HG02973 (cell line): Measurements from ENCODE around the gene WDR6.

ENCODE experiments used
- ATAC-seq: cut with Tn5 transposase; IDR thresholded peaks from one replicate; pipeline ENCODE4 v1.9.1; 2021; ENCODE audit warnings: moderate library complexity; ENCODE audit not compliant: unreplicated experiment

Gene WDR6, protein sequence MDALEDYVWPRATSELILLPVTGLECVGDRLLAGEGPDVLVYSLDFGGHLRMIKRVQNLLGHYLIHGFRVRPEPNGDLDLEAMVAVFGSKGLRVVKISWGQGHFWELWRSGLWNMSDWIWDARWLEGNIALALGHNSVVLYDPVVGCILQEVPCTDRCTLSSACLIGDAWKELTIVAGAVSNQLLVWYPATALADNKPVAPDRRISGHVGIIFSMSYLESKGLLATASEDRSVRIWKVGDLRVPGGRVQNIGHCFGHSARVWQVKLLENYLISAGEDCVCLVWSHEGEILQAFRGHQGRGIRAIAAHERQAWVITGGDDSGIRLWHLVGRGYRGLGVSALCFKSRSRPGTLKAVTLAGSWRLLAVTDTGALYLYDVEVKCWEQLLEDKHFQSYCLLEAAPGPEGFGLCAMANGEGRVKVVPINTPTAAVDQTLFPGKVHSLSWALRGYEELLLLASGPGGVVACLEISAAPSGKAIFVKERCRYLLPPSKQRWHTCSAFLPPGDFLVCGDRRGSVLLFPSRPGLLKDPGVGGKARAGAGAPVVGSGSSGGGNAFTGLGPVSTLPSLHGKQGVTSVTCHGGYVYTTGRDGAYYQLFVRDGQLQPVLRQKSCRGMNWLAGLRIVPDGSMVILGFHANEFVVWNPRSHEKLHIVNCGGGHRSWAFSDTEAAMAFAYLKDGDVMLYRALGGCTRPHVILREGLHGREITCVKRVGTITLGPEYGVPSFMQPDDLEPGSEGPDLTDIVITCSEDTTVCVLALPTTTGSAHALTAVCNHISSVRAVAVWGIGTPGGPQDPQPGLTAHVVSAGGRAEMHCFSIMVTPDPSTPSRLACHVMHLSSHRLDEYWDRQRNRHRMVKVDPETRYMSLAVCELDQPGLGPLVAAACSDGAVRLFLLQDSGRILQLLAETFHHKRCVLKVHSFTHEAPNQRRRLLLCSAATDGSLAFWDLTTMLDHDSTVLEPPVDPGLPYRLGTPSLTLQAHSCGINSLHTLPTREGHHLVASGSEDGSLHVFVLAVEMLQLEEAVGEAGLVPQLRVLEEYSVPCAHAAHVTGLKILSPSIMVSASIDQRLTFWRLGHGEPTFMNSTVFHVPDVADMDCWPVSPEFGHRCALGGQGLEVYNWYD

DNA sequence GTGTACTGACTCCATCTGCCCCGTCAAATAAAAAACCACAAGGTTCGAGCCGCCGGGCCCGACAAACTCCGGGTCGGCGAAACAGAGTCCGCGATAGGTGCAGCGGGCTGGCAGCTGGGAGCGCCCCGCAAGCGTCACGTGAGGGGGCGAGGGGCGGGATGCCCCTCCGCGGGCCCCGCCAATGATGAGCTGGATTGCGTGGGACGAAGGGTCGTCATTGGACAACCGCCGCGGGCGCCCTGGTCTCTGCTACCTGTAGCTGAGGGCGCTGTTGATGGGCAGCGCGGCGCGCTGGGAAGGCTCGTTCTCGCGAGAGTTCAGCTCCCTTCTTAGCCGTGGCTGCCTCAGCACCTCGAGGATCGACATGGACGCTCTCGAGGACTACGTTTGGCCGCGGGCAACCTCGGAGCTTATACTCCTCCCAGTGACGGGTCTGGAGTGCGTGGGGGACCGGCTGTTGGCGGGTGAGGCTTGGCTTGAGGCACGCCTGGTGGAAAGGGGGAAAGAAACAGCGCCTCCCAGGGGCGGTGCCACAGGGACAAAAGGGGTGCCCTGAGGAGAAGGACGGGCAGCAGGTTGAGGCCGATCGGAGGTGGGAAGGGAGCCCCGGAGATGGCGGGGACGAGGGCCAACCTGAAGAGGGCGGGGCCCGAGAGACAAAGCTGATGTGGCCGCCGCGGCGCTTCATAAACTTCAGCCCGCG lies at the start of gene WDR6:
Gene WDR6, plus strand, starts transcription at position 324 of the 703 bp plus-strand sequence. Its CDS starts 41 bp downstream, at position 365.
- peak; percentile 85 for ATAC-seq

DNA sequence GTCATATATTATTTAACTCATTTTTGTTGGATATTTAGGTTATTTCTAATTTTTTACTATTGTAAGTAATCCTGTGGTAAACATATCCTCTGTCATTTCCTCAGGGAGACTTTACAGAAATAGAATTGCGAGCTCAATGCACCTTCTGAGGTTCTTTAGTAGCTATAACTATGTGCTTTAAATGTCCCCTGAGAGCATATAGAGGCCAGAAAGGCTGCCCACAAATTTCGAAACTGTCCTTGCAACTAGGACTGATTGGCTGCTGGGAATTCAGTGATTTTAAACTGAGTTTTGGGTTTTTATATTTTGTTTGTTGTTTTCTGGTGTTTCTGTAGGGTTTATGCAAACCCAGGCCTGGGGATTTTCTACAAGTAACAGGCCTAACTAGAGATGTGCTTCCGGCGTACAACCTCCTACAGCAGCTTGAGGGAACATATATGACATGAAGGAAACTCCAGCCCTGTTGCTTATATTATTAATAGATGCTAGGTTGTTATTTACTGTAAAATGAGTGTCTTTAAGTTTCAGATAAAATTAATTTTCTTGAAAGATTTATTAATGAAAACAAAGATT lies 46.3 kb upstream of the WDR6 start:
- no peak for ATAC-seq

DNA sequence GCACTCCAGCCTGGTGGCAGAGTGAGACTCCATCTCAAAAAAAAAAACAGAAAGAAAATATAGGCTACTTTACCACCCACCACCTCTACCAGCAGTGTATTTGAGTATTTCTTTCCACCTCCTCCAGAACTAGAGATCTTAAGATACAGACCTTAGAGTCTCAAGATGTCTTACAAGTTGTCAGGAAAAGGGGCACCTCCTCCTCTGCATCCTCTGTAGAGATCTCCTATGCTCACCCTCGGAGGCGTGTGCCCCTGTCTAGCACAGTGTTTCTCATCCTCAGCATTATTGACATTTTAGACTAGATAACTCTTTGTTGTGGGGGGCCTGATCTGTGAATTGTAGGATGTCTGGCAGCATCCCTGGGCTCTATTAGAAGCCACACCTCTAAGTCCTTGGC lies 44.9 kb upstream of the WDR6 start:
- ATAC-seq: no peak

DNA sequence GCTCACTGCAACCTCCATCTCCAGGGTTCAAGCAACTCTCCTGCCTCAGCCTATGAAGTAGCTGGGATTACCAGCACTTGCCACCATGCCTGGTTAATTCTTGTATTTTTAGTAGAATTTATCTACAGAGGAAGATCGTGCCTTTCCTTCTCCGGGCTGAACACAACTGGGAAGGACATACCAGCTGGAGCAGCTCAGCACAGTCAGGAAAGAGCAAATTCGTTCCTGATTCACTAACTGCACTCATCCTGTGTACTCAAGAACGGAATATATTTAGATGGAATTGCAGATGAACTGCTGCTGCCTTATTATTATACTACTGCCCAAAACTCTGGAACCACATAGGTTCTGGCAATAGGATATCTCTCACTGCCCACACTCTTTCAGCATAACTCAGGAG lies 44.3 kb upstream of the WDR6 start:
- no peak for ATAC-seq

DNA sequence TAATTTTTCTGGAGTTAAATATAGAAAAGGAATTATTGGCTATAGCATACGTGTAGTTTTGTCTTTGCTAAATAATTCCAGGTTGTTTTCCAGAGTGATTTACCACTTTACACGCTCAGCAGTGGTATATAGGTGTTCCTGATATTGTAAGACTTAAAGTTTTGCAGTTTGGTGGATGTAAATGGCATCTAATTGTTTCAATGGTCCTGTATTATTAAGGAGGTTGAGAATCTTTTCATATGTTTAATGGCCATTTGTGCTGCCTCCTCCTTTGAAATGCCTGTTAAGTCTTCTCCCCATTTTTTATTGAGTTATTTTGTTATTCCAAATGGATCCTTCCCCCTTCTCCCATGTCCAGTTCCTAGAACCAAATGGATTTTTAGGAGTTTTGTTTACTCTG lies 43.6 kb upstream of the WDR6 start:
- no peak for ATAC-seq

DNA sequence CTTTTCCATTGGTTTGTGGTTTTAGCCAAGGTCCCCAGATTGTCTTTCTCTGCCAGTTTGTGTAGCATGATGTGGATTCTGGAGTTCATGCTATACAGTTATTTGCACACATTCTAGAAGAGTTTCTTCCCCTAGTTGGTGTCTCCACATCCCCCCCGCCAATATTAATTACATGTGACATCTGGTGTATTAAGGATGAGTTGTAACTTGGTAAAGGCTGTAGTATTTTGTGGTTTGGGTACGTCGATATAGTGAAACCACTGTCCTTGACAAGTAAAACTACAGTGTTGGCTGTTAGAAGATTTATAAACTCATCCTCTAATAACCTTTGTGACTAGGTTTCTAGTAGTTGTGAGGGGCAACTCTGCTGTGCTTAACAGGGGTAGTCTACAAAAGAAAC lies 40.8 kb upstream of the WDR6 start:
- ATAC-seq: no peak

DNA sequence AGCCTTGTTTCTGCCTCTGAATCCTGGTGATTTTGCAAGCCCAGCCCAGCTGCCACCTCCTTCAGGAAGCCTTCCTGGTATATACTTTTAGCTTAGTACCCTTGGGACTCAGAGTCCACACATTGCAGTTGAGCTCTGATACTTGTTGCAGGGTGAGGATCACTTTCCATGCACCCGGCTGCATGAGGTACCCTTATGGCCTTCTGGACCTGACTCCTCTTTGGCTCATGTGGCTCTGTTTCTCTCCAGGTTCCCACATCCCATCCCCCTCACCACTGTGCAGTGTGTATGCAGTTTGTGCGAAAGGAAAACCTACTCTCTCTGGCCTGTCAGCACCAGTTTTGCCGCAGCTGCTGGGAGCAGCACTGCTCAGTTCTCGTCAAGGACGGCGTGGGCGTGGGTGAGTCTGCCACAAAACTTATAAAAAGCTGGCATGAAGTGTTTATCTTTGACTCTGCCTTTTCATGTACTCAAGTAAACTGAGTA lies 40.3 kb upstream of the WDR6 start:
- ATAC-seq: no peak

DNA sequence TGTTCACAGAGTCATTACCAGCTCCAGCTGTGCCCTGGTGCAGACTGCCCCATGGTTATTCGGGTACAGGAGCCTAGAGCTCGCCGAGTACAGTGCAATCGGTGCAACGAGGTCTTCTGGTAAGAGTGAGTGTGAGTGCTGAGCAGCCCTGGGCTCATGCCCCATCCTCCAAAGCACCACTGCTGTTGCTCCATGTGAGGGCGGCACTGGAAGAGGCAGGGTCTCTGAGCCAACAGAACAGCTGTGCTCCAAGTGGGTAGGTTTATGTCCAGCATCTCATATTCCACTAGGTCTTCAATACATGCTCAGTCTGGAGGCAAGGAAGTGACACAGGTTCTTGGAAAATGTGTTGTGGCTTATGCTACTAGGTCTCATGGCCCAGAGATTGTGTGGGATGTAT lies 36.6 kb upstream of the WDR6 start:
- ATAC-seq: no peak

DNA sequence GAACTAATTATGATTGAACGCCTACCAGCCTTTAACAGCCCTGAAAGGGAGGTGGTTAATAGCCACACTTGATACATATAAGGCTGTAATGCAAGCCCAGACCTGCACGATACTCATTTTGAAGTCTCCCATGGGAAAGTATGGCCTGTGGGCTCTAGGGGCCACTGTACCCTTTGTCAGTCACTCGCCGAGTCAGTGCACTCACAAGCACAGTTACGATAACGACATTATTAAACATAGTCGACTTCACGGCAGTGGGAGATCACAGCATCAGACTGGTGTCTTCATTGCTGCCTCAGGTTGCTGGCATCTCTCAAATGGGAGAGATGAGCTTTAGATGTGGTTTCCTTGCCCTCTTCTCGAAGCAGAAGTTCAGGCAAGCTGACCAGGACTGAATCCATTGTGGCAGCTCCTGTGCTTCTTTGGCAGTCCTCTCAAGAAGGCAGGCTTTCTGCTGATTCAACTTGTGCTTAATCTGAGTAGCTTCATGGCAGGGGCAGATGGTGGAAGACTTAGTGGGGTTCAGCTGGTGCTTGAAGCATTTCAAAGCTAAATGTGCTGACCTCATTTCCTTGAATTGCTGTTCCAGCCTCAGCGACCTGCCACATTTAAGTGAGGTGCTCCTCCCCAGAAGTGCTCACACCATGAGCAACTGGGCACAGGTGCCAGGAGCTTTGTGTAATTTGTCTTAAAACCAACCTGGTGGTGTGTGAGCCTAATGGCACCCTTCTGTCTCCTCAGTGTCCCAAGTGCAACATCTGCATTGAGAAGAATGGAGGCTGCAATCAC lies 32.9 kb upstream of the WDR6 start:
- ATAC-seq: no peak

DNA sequence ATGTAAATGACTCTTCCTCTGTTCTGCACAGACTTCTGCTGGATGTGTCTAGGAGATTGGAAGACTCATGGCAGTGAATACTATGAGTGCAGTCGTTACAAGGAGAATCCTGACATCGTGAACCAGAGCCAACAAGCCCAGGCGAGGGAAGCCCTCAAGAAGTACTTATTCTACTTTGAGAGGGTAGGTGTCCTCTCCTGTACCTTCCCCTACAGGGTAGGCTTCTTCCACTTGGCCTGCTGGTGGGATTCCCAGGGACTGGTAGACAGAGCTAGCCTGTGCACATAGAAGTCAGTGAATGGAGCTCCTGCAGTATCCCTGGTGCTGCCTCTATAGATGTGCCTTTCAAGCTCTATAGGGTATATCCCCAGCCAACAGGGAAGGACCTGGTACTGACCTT lies 27.7 kb upstream of the WDR6 start:
- no peak for ATAC-seq

DNA sequence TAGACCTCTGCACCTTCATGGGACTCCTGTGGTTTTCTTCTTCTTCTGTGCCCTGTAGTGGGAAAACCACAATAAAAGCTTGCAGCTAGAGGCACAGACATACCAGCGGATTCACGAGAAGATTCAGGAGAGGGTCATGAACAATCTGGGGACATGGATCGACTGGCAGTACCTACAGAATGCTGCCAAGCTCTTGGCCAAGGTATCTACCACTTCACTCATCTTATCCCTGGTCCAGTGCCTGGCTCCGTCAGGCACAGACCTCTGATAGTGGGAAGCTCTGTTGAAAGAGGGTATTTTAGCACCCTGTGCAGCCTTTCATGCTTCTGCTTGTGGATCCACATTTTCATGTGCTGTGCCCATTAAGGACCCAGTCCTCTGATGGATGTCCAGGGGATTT lies 26.9 kb upstream of the WDR6 start:
- no peak for ATAC-seq

DNA sequence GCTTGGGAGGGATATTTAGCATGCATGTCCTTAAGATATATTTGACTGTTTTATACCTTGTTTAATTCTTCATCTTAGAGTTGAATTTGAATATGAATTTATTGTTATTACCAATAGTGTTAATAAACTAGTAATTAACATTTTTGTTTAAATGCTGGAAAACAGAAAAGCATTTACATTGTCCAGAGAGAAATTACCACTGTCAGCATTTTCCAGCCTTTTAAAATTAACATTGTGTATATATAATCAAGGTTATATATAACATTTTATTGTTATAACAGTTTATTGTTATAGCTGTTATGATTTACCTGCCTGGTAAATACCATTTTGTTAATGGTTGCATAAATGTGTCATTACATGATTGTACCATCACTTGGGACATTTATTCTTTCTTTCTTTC lies 25.2 kb upstream of the WDR6 start:
- ATAC-seq: no peak

DNA sequence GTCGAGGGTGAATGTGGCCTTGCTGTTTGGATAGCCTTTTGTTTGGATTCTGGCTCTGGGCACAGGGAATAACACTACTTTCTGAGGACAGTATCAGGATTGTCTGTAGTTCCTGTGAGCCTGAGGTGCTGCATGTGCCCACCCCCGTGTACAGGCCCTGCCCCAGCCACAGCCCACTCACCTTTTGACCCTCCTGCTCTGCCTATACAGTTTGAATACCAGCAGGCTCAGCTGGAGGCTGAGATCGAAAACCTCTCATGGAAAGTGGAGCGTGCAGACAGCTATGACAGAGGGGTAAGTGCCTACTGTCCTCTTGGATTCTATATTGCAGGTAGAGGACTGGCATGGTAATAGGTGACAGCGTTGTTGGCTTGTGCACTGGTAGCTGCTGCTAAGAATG lies 24.5 kb upstream of the WDR6 start:
- ATAC-seq: no peak

DNA sequence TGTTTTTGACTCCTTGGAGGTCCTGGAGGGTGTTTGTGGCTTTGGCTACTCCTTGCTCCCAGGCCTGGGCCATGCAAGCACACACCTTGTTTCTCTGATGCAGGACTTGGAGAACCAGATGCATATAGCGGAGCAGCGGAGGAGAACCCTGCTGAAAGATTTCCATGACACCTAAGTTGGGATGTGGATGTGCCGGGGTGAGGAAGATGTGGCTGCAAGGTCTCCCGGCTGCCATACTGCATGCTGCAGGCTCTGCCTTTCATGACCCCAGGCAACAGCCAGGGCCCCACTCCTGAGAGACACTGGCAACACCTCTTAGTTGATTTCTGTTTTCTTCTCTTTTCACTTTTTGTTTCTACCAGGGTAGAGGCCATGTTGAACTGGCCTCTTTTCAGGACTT lies 24.1 kb upstream of the WDR6 start:
- ATAC-seq: no peak

DNA sequence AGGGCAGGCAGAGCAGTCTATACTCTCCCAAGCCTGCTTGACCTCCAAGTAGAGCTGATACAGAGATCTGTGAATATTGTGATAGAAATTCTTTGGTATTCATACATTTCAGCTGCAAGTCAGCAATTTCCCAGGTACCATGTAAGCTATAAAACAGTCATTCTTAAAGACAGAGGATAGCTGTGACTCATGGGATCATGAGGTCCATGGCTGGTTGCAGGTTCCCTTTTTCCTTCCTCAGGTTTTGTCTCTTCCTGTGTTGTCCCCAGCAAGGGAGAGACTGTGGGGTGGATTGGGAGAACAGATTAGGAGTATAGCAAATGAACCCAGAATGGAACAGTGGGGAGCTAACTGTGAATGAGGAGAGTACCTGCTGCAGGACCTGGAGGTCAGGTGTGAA lies 22.5 kb upstream of the WDR6 start:
- no peak for ATAC-seq

DNA sequence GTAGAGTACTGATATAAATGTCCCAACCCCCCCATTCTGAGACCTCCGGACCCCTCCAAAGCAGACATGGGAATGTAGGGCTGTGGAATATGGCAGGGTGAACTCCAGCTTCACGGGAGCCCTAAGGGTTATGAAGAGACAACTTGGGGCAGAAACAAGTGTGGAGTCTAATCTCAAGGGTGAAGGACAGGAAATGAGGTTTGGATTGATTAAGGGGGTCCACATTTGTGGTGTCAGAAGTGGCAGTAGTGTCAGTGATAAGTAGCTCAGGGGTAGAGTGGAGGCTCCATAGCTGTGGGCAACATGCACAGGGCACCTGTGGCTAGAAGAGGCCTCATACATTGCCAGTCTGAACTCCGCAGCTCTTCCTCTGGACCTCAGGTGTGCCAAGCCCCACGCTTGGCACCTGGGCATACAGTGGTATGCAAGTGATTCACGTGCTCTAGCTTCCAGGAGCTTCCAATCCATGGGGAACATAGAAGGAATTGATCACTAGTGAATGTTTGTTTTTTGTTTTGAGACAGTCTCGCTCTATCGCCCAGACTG lies 21.3 kb upstream of the WDR6 start:
- ATAC-seq: no peak

DNA sequence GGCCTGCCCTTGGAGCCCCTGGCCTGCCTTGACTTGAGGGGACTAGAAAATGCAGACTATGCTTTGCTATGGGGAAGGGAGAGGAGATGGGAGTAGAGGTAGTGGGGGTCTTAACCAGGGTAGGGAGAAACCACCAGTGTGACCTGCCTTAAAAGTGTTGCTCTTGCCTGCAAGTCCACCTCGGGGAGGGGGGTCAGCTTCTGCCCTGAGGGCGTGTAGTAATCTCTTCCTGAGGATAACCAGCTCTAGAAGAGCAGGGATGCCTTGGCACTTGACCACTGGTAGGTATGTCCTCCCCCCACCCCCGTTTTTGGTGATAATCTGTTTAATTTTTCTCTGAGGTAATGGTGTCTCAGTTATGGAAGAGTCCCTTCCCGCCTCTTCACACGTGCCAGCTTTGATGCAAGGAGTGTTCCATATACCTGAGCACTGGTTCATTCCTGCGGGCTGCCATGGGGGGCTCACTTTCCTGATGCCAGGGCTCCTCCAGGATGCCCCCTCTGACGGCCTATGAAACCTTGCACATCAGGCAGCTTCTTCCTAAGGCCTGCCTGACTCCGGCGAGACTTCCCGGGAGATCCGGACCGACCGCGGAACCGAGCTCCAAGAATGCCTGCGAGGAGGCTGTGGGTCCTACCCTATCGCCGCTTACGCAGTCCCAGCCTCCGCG lies 17.9 kb upstream of the WDR6 start:
- ATAC-seq: no peak

DNA sequence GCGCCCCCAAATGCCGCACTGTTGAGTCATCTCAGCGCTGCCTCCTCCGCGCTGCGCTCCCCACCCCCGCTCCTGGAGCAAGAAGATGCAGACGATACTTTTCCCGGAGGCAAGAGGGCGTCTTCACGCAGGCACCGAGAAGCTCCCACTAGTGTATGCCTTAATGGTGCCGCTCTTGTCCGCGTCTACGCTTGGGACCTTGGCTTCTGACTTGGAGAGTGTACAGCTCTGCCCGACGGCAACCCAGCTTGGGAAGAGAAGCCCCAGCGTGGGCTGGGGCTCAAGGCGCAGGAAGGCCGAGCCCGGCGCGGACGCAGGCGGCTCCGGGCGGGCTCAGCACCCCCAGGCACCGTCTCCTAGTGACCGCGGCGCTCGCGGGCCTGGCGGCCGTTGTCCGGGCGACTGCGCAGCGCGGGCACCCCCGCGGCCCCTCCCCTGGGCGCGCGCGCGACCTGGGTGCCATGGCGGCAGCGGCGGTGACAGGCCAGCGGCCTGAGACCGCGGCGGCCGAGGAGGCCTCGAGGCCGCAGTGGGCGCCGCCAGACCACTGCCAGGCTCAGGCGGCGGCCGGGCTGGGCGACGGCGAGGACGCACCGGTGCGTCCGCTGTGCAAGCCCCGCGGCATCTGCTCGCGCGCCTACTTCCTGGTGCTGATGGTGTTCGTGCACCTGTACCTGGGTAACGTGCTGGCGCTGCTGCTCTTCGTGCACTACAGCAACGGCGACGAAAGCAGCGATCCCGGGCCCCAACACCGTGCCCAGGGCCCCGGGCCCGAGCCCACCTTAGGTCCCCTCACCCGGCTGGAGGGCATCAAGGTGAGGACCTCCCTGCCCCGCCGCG lies 17.2 kb upstream of the WDR6 start, which contains the start of gene P4HTM:
Gene P4HTM, plus strand, starts transcription at position 446 of the 840 bp plus-strand sequence. Its CDS starts 16 bp downstream, at position 462.
- ATAC-seq: peak; percentile 47
